GM12873 (cell line): ENCODE results near the gene PRSS57.

Experiments
- TF ChIP-seq, protein P1 (sequence below): IDR thresholded peaks from 2 replicates; pipeline ENCODE4 v1.5.1; 2012; ENCODE audit warnings: low read depth, mild to moderate bottlenecking, moderate library complexity, low read length, control low read depth; ENCODE audit not compliant: insufficient read depth; ENCODE audit errors: missing control alignments

The PRSS57 gene

DNA sequence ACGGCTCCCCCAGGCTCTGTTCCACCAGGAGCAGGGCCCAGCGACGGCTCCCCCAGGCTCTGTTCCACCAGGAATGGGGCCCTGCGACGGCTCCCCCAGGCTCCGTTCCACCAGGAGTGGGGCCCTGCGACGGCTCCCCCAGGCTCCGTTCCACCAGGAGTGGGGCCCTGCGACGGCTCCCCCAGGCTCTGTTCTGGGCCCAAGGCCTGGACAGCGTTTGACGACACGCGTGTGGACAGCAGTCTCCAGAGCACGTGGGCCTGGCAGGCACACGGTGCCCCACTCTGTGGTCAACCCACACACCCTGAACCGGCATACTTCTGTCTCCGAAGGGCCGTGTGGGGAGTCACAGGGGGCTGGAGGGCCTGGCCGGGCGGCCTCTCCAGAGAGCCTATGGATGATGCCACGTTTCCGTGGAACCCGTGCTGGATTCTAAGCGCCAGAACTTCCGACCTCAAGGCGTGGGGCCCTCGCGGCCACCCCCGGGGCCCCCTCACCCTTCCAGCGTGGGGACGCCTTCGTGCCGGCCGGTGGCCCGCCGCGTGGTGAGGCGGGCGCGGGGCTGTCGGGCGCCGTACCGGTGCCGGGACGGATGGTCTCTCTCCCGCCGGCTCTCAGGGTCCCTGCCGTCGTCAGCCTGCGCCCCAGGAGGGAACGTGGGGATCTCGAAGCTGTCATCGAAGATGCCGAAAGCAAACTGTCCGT, 44.0 kb downstream of the PRSS57 start:
- TF ChIP-seq, protein P1, sequence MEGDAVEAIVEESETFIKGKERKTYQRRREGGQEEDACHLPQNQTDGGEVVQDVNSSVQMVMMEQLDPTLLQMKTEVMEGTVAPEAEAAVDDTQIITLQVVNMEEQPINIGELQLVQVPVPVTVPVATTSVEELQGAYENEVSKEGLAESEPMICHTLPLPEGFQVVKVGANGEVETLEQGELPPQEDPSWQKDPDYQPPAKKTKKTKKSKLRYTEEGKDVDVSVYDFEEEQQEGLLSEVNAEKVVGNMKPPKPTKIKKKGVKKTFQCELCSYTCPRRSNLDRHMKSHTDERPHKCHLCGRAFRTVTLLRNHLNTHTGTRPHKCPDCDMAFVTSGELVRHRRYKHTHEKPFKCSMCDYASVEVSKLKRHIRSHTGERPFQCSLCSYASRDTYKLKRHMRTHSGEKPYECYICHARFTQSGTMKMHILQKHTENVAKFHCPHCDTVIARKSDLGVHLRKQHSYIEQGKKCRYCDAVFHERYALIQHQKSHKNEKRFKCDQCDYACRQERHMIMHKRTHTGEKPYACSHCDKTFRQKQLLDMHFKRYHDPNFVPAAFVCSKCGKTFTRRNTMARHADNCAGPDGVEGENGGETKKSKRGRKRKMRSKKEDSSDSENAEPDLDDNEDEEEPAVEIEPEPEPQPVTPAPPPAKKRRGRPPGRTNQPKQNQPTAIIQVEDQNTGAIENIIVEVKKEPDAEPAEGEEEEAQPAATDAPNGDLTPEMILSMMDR, result no peak

DNA sequence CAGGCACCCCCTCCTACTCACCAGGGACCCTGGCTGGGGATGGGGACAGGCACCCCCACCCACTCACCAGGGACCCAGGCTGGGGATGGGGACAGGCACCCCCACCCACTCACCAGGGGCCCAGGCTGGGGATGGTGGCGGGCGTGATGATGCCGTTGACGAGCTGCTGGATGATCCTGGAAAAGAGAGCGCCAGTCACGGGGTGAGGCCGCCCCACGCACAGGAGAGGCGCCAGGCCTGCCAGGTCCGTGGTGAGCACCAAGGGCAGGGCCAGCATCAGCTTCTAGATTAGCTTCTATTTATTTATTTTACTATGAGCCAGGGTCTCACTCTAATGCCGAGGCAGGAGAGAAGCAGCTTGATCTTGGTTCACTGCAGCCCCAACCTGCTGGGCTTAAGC, 45.1 kb downstream of the PRSS57 start:
- TF ChIP-seq, protein P1, result no peak

DNA sequence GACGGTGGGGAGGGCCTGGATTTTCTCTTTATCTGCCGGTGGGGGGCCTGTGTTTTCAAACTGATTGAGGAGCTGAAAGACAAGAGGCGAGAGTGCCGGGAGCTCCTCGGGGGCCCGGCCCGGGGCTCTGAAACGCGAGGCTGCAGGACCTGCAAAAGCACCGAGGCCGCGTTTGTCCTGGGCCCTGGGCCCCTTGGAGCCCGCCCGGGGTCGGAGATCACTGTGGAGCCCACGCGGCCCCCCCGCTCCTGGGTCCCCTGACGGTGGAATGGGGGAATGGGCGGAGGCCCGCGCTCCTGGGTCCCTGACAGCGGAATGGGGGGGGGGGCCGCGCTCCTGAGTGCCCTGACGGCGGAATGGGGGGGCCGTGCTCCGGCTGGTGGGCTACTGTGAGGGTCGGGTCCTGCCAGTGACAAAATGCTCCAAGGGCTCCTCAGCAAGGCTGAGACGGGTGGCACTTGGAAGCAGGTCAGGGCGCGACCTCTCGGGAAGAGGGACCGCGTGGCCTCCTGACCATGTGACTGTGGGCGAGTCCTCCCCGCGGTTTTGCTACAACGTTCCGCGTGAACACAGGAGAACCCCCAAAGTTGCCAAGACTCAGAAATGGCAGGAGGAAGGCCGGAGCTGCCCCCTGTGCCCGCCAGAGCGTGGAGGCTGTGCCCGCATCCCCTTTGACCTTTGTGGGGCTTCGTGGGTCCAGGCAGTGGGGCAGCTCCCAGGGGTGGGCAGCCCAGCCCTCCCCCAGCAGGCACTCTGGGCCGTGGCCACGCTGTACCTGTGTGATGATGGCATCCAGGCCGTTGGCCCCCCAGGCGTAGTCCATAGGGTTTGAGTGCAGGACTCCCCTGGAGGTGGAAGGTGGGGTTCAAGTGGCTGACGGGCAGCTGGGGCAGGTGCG, 46.1 kb downstream of the PRSS57 start:
- TF ChIP-seq, protein P1, result no peak

DNA sequence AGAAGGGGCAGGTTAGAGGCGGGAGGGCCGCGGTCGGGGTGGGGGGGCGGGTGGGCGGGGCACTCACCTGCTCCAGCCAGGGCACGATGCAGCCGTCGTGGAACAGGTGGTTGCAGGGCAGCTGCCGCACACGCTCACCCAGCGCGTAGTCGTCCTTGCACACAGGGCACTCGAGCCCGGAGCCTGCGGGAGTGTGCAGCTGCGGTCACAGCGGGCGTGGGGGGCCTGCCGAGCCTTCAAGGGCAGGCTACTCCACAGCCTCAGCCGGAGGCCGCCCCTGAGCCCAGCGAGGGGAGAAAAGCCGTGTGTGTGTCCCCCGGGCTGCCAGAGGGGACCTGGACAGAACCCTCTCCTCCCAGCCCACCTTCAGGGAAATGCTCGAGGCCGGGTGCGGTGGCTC, 46.9 kb downstream of the PRSS57 start:
- TF ChIP-seq, protein P1, result no peak

DNA sequence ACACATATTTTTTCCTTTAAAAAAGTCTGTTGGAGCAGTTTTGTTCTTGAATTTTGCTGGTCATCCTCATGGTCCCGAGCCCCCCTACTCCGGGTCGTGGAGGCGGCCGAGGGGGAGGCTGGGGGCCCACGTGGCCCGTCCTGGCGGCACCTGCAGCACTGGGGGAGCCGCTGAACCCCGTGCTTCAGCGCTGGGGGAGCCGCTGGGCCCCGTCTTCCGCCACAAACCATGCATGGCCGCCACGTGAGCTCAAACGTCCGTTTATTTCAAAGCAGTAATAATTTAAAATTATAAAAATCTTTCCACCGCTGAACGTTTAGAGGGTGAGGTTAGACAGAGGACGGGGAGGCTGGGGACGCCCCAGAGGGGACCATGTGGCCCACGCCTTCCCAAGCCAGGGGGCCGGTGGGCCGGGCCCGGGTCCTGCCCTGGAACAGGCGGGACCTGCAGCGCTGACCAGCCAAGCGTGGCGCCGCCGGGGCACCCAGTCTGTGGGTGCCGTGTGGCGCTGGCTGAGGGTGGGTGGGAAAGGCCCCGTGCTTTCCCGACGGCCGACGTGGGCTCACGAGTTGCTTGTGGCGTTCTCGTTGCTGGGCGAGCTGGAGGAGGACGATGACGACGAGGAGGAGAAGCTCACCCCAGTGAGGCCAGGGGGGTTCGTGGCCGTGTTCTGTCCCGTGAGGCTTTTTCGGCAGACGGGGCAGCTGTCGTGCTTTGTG, 47.5 kb downstream of the PRSS57 start:
- TF ChIP-seq, protein P1, result no peak

DNA sequence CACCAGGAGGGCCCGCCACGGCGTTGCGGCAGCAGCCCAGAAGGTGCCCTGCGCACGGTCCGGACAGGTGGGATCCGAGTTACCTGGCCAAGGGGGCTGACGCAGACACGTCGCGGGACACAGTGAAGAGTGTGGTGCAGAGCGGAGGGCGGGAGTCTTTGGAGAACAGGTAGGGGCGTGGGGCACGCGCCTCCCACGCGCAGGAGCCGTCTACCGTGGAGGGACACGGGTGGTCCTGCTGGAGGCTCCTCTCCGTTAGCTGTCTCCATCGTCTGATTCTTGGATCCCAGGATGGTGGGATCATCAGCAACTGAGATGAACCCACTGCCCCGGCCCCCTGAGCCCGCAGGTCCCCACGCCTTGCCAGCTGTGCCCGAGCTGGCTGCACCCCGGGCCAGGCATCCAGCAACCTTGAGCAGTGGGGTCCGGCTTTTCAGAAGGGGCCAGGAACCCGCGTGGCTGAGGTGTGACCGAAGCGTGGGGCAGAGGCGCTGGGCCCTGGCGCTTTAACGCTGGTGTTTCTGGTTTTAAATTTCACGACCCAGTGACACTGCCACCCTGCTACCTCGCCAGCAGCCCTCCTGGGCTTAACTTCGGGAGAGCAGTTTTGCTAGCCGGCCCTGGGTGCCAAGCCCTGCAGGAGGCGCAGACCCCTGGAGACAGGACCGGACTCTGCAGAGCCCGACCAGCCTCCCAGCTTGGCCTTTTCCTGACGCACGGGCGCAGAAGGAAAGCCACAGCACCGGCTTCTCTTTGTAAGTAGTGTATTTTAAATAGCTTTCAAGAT, 48.3 kb downstream of the PRSS57 start:
- TF ChIP-seq, protein P1, result no peak
